Kidney tubule cell (primary cell): Measurements from ENCODE around the gene PHKG1.
"Not testable (repeated sequence)": the region's sequence is repeated elsewhere in the genome, so short reads cannot be mapped to it uniquely, and the experiment has no call there.

Source experiments
- DNase-seq: peaks from one replicate; pipeline ENCODE4 v3.0.0-alpha.2; 2018; ENCODE audit warnings: low spot score

Gene PHKG1

GRCh38 chr7:56092789-56093531 lies at the start of gene PHKG1:
TSS of gene PHKG1 (minus strand) at chr7:56092952. CDS start at chr7:56088941, 4,011 bp downstream.
- DNase-seq, result peak; percentile 65

GRCh38 chr7:56131062-56131461 lies 38.3 kb upstream of the PHKG1 start:
- DNase-seq, result not testable (repeated sequence)

- DNase-seq, result no peak
Observed at GRCh38 chr7:56127241-56127975, 34.7 kb upstream of the PHKG1 start.

GRCh38 chr7:56125831-56126230 lies 33.1 kb upstream of the PHKG1 start:
- DNase-seq, result no peak

GRCh38 chr7:56124981-56125380 lies 32.2 kb upstream of the PHKG1 start:
- no peak for DNase-seq

- peak; percentile 25 for DNase-seq
Observed at GRCh38 chr7:56121440-56121839, 28.7 kb upstream of the PHKG1 start.

- peak; percentile 52 for DNase-seq
Observed at GRCh38 chr7:56115852-56116538, 23.2 kb upstream of the PHKG1 start, which contains the start of gene NUPR2. TSS of gene NUPR2 (minus strand) at chr7:56116417. CDS start at chr7:56116314, 103 bp downstream.

- not testable (repeated sequence) for DNase-seq
Observed at GRCh38 chr7:56112244-56112643, 19.5 kb upstream of the PHKG1 start.

- DNase-seq, result peak; percentile 73
Observed at GRCh38 chr7:56110611-56111010, 17.9 kb upstream of the PHKG1 start.

GRCh38 chr7:56107954-56108258 lies 15.2 kb upstream of the PHKG1 start:
- DNase-seq, result no peak

- DNase-seq, result peak; percentile 99
Observed at GRCh38 chr7:56106108-56107073, 13.6 kb upstream of the PHKG1 start, which contains the start of gene CHCHD2. TSS of gene CHCHD2 (minus strand) at chr7:56106476. CDS start at chr7:56106413, 63 bp downstream.

GRCh38 chr7:56105508-56105907 lies 12.8 kb upstream of the PHKG1 start:
- peak; percentile 78 for DNase-seq

- DNase-seq, result not testable (repeated sequence)
Observed at GRCh38 chr7:56104138-56104537, 11.4 kb upstream of the PHKG1 start.

GRCh38 chr7:56099653-56100052 lies 6.9 kb upstream of the PHKG1 start:
- no peak for DNase-seq

GRCh38 chr7:56098187-56099008 lies 5.6 kb upstream of the PHKG1 start:
- DNase-seq, result not testable (repeated sequence)

GRCh38 chr7:56097700-56098099 lies 4.9 kb upstream of the PHKG1 start:
- peak; percentile 31 for DNase-seq

GRCh38 chr7:56092388-56092787 lies 364 bp downstream of the PHKG1 start:
- DNase-seq, result not testable (repeated sequence)

- DNase-seq, result no peak
Observed at GRCh38 chr7:56091591-56091990, 1.2 kb downstream of the PHKG1 start.

- no peak for DNase-seq
Observed at GRCh38 chr7:56087445-56087844, 5.3 kb downstream of the PHKG1 start.

- DNase-seq, result no peak
Observed at GRCh38 chr7:56086761-56087160, 6.0 kb downstream of the PHKG1 start.
